GM18868 (cell line): ENCODE results near the gene NBPF4.
"Not testable (repeated sequence)": the region's sequence is repeated elsewhere in the genome, so short reads cannot be mapped to it uniquely, and the experiment has no call there.

Experiments
- ATAC-seq: cut with Tn5 transposase; IDR thresholded peaks from one replicate; pipeline ENCODE4 v1.9.1; 2021; ENCODE audit warnings: mild to moderate bottlenecking, moderate library complexity; ENCODE audit not compliant: unreplicated experiment

NBPF4 gene

DNA sequence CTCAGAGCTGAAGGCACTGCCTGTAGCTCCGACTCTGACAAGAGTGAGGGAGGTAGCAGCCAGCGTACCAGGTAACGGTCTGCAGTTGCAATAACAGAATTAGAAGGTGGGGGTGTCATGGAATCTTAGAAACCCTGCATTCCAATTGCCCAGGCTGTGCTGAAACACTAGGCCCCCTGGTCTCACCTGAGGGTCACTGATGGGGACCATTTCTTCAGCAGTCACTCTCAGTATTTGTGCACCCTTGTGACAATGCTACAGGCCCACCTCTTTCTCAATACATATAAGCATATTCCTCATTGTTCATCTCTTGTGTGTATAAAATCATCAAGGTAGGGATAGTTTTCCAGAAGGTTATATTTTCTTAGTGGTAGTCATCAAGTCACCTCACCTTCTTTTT lies at the start of gene NBPF4:
Gene NBPF4, minus strand, starts transcription at position 101 of the 400 bp plus-strand sequence. CDS start 315 bp downstream, outside the sequence.
- not testable (repeated sequence) for ATAC-seq

GRCh38 chr1:108282528-108283257 lies 38.8 kb upstream of the NBPF4 start:
- peak; percentile 85 for ATAC-seq

DNA sequence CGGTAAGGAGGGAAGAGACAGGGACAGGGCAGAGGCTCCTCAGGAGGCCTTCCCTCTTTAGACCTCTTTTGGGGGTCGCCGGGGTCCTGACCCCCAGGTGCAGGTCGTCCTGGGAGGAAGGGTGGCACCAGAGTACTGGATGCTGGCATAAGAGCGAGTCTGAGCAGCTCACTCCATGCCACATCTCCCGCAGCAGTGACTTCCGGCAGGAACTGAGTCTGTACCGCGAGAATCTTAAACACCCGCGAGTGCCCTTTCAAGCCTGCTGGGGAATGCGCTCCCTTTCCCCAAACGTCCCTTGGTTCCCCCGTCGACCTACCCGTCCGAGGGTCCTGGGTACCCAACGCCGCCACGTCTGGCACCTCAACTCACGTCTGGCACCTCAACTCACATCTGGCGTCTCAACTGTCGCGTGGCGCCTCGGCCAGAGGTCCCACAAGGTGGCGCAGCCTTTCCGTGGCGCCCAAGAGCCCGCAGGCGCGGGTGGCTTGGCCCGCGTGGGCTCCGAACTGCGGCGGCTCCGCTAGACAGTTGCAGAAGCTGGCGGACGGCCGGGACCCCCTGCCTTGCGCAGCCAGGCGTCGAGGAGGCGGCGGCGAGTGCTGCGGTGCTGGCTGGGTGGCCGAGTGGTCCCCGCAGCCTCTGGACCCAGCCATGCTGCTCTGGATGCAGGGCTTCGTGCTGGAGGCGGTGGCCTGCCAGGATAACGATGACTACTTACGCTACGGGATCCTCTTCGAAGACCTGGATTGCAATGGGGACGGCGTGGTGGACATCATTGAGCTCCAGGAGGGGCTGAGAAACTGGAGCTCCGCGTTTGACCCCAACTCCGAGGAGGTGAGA lies 28.8 kb upstream of the NBPF4 start:
- peak; percentile 88 for ATAC-seq

DNA sequence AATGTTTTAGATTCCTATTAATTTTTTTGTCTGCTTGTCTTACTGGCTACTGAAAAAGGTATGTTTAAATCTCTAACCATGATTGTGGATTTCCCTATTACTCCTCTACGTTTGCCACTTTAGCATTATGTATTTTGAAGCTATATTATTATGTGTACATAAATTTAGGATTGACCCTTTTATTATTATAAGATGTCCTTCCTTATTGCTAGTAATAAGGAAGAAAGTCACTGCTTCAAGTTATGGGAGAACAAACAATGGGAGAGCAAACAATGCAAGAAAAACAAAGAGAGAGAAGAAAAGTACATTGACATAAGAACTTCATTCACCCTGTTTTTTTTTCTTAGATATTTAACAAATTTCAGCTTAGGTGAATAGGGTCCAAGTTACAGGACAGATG lies 23.2 kb upstream of the NBPF4 start:
- not testable (repeated sequence) for ATAC-seq

DNA sequence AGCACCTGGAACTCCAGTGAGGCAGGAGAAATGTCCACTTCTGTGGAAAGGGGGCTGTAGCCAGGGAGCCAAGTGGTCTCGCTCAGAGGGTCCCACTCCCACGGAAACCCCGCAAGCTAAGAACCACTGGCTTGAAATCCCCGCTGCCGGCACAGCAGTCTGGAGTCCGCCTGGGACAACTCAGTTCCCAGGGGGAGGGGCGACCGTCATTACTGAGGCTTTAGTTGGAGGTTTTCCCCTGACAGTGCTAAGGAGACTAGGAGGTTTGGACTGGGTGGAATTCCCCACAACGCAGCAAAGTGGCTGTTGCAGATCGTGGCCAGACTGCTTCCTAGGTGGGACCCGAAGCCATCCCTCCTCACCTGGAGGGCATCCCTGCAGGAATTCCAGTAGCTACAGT lies 18.1 kb upstream of the NBPF4 start:
- not testable (repeated sequence) for ATAC-seq

DNA sequence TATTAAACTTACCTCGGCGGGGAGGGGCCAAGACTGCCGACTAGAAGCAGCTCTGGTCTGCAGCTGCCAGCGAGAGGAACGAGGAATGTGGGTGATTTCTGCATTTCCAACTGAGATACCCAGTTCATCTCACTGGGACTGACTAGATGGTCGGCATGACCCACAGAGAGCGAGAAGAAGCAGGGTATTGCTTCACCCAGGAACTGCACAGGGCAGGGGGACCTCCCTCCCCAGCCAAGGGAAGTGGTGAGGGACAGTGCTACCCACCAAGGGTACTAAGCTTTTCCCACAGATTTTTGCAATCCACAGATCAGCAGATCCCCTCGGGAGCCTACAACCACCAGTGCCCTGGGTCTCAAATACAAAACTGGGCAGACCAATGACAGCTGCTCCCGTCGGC lies 17.6 kb upstream of the NBPF4 start:
- ATAC-seq: not testable (repeated sequence)

- not testable (repeated sequence) for ATAC-seq
Measured at GRCh38 chr1:108260578-108261259, 16.8 kb upstream of the NBPF4 start.

GRCh38 chr1:108255426-108255825 lies 11.6 kb upstream of the NBPF4 start:
- ATAC-seq: peak; percentile 85

DNA sequence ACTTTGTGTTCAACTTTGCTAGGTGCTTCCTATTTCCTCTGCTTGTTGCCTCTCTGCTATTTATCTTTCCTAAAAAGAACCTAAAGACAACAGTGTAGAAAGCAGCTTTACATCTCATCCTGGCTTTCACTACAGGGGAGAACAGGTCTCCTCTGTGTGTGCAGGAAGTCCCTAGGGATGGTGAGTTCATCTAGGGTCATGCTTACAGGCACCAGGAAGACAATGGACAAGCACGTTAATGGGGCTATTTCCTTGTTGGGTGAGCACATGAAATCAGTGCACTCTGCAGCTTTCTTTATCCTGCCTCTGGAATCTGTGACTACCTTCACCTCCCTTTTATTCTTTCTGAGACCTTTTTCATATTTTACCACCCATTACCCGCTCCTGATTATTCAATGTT lies 4.5 kb downstream of the NBPF4 start:
- ATAC-seq: not testable (repeated sequence)

DNA sequence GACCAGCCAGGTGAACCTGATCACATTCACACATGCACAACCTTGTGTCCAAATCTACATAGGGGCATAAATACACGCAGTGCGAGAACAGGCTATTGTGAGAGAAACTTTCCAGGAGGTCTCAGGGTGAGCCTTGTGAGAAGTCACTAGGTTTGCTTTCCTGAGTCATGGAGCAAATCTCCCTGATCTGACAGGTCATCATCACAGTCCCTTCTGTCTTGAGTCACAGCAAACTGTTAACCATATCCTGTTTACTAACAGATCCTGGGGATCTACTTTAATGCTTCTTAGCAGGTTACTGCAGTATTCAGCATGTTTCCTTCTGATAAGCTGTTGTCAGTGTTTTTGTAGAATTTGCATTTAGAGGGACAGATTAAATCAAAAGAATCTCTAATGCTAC lies 8.6 kb downstream of the NBPF4 start:
- ATAC-seq: not testable (repeated sequence)

DNA sequence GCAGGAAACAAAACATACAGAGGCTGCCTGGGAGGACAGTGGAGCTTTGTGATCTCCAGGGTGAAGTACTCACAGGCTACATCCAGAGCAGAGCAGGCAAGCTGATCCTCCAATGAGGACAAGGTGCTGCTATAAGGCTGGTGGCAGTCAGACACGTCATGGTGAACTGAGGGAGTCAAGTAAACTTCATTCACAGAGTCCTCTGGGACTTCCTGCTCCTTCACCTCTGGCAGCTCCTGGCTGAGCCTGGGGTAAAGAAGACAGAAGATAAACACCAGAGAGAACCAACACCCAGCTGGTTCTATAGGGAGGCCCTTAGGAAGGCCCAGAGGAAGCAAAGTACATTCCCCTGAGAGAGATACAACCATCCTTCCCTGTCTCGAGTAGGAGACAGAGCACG lies 11.7 kb downstream of the NBPF4 start:
- not testable (repeated sequence) for ATAC-seq

- not testable (repeated sequence) for ATAC-seq
Measured at GRCh38 chr1:108229976-108230375, 13.9 kb downstream of the NBPF4 start.

- ATAC-seq: not testable (repeated sequence)
Measured at GRCh38 chr1:108227772-108228171, 16.1 kb downstream of the NBPF4 start.

DNA sequence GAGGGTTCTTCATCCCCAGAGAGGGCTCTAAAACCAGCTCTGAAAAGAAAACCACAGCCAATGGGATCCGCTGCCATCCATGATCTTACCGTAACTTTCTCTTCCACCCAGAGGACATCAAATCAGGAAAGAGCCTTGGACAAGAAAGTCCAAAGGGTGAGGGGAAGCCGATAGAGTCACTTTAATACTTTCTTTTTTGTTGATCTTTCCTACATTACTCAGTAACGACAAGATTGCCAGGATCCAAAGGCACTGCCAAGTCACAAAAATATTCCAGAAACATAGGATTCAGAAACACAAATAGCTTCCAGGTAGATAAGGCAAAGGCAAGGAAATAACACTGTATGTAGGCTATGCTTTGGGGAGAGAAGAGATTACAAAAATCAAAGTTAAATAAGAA lies 17.0 kb downstream of the NBPF4 start:
- not testable (repeated sequence) for ATAC-seq

- not testable (repeated sequence) for ATAC-seq
Measured at GRCh38 chr1:108223226-108223625, 20.6 kb downstream of the NBPF4 start.

DNA sequence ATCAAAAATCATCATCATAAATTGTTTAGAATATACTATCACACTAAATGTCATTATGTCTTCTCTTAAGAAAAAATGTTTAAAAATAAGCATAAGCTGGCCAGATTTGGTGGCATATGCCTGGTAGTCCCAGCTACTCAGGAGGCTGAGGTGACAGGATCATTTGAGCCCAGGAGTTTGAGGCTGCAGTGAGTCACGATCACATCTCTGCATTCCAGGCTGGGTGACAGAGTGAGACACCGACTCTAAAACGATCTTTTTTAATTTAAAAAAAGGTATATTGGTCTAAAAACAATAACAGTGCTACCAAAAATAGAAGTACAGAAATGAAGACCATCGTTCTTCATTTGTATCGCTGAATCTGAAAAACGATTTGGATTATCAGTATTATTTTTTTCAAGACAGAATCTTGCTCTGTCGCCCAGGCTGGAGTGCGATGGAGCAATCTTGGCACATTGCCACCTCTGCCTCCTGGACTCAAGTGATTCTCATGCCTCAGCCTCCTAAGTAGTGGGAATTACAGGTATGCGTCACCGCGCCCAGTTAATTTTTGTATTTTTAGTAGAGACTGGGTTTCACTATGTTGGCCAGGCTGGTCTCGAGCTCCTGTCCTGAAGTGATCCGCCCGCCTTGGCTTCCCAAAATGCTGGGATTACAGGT lies 26.2 kb downstream of the NBPF4 start:
- ATAC-seq: not testable (repeated sequence)

GRCh38 chr1:108217007-108217406 lies 26.9 kb downstream of the NBPF4 start:
- ATAC-seq: not testable (repeated sequence)

DNA sequence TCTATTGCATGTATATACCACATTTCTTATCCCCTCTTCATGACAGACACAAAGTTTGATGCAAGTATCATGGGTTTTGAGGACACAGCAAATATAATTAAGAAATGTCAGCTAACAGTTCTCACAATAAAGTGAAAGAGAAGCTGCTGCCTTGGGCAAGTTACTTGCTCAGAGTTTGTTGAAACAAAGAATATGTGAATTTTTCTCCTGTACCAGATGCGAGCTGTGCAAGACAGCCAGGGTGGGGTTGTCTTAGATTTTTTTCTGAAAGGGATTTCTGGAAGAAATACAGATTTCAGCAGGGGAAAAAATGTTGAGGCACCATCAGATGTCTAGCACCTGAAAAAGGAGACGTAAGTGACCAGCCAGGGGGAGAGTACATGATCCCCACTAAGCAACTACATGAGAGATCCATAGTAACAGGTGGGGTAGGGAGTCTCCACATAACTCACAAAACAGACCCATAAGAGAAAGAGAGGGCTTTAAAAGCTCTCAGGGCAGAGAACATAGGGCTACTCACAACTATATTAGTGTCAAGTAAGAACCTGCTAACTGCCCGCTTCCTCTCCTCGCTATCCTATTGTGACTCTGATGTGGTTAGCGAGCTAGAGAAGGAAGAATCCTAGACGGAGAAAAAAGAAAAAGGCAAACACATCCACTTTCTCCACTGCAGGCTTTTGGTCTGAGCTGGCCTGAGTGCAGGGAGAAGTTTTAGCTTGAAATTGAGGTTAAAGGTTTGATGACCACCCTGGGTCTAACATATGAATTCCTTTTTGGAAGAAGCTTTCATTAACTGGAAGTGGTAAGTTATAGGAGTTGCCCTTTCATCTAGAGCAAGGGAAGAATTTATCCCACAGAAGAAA lies 27.6 kb downstream of the NBPF4 start:
- ATAC-seq: not testable (repeated sequence)

GRCh38 chr1:108214641-108215465 lies 29.0 kb downstream of the NBPF4 start:
- peak; percentile 87 for ATAC-seq
